Lung (tissue), 12 donors: ENCODE measurements around the gene SPTB. TPM values are rescaled to one million over a fixed set of nuclear protein-coding genes. Genes with fewer than 3 reads are reported as not detected.

Experiments
- ATAC-seq: fragments of 200-7000 bp; cut with Tn5 transposase; one replicate; pipeline ENCODE4 v1.9.1; 2020; ENCODE audit warnings: moderate number of reproducible peaks; ENCODE audit not compliant: insufficient read depth, low FRiP score
- DNase-seq, 3 donors: peaks; one replicate each; pipeline ENCODE4 v3.0.0-alpha.2; 2013 to 2017
- H3K27ac ChIP-seq, 2 donors: one replicate each; pipeline ENCODE4 v1.5.1; 2013; ENCODE audit warnings: mild to moderate bottlenecking in 2 of 2, moderate library complexity in 2 of 2, control low read depth in 1 of 2, inconsistent platforms in 1 of 2, low read depth in 1 of 2, low read length in 1 of 2
- H3K27me3 ChIP-seq, 3 donors: one replicate each; pipeline ENCODE4 v1.5.1; 2013; ENCODE audit warnings: low read length in 2 of 3; ENCODE audit not compliant: control insufficient read depth in 3 of 3, insufficient read depth in 3 of 3
- H3K36me3 ChIP-seq, 4 donors: one replicate each; pipeline ENCODE4 v1.5.1; 2013; ENCODE audit warnings: low read length in 4 of 4, mild to moderate bottlenecking in 1 of 4, moderate library complexity in 1 of 4; ENCODE audit not compliant: control insufficient read depth in 4 of 4, insufficient read depth in 4 of 4
- H3K4me1 ChIP-seq, 5 donors: one replicate each; pipeline ENCODE4 v1.5.1; 2013; ENCODE audit warnings: low read length in 5 of 5, mild to moderate bottlenecking in 2 of 5, moderate library complexity in 1 of 5; ENCODE audit not compliant: control insufficient read depth in 5 of 5, insufficient read depth in 5 of 5
- H3K4me3 ChIP-seq: one replicate; pipeline ENCODE4 v1.5.1; 2013; ENCODE audit warnings: mild to moderate bottlenecking, control low read depth, moderate library complexity
- H3K9ac ChIP-seq, 2 donors: one replicate each; pipeline ENCODE4 v1.5.1; 2013; ENCODE audit warnings: low read length in 2 of 2, control low read depth in 1 of 2; ENCODE audit not compliant: insufficient read depth in 1 of 2
- H3K9me3 ChIP-seq, 4 donors: one replicate each; pipeline ENCODE4 v1.5.1; 2013; ENCODE audit warnings: low read length in 3 of 4, mild to moderate bottlenecking in 1 of 4, moderate library complexity in 1 of 4; ENCODE audit not compliant: control insufficient read depth in 4 of 4, insufficient read depth in 3 of 4
- WGBS, 2 donors: extraction: QIAGEN DNeasy Blood & Tissue Kit; methylation state at CpG; one replicate each; pipeline ENCODE4 v1.1.7; 2013; 5-methylcytosine and 5-hydroxymethylcytosine counted together
- polyA plus RNA-seq, 2 donors: library from polyadenylated mRNA; stranded (reverse); fragments of 200-250 nt; gene quantifications; one replicate each; pipeline ENCODE4 v1.2.1, GENCODE V29; 2013
- total RNA-seq, 2 donors: library from RNA; depleted of rRNA in 1 of 2; stranded (reverse); fragments of >200 nt in 1 of 2; gene quantifications; one replicate each; pipeline ENCODE4 v1.2.1, GENCODE V29; 2014 to 2021
- TF ChIP-seq, protein P1 (sequence below): IDR thresholded peaks from 2 replicates; pipeline ENCODE4 v1.5.1; 2012; ENCODE audit warnings: mild to moderate bottlenecking; ENCODE audit errors: control extremely low read depth, extremely low read depth
- donor health status: control.
- donor health status: control.
- donor health status: Bipolar disorder and iron deficiency.
- donor health status: healthy.
- donor health status: DM: yes; HTN: yes; CAD: no.

SPTB gene
- total and polyA plus RNA-seq, 4 donors, result 1.2 to 11.5 (median 2.1) TPM

DNA sequence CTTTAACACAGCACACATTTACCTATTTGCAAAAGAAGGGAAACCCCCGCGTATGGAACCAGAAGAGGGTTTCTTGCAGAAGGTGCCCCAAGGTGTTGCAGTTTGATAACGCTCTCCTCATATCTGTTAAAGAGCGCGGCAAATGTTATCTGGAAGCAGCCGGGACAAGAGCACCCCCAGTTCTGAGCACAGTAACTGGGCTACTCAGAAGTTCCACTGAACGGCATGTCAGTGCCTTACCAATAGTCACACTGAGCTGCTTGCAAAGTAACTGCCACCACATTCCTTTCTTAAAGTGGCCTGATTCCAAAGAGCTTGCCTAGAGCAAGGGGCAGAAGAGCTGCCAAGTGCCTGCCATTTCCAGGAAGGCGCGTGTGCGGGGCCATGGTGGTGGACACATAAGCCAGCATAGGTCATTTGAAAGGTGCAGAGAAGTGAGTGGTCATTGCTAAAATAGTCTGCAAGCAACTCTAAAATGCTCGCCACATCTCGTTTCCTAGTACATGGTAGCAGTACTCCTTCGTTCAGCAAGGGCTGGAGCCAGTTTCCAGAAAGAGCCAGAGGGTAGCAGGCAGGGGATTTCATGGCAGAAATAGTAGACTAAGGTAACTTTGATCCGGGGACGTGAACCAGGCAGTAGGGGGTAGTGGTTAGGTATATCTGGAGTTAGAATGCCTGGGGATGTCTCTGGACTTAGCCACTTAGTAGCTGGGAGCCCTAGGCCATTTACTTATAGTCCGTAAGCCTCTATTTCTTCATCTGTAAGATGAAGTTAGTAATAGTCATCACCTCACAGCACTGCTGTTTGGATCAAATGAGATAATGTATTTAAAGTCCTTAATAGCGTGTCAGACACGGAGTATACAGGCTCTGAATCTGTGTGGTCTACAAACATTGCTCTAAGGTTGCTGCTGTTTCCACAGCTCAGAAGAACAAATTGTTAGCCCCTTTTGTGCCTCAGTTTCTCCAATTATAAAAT is 37.6 kb downstream of the SPTB start:
- Histone ChIP-seq H3K4me1 (peaks cover 0 to 14% (median 0%) of the 10 kb centered on the region in 5 donors), H3K27ac (peak overlapping the region in 1 of 2 donors; percentile 86), H3K9ac (no peak overlapping the region), H3K4me3 (no peak overlapping the region), H3K36me3 (no peaks in the 10 kb centered on the region), H3K9me3 (no peaks in the 10 kb centered on the region), H3K27me3 (peaks cover 2 to 28% (median 15%) of the 10 kb centered on the region in 3 donors)
- TF ChIP-seq, protein P1, sequence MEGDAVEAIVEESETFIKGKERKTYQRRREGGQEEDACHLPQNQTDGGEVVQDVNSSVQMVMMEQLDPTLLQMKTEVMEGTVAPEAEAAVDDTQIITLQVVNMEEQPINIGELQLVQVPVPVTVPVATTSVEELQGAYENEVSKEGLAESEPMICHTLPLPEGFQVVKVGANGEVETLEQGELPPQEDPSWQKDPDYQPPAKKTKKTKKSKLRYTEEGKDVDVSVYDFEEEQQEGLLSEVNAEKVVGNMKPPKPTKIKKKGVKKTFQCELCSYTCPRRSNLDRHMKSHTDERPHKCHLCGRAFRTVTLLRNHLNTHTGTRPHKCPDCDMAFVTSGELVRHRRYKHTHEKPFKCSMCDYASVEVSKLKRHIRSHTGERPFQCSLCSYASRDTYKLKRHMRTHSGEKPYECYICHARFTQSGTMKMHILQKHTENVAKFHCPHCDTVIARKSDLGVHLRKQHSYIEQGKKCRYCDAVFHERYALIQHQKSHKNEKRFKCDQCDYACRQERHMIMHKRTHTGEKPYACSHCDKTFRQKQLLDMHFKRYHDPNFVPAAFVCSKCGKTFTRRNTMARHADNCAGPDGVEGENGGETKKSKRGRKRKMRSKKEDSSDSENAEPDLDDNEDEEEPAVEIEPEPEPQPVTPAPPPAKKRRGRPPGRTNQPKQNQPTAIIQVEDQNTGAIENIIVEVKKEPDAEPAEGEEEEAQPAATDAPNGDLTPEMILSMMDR, result no peak
- peak in 2 of 3 donors; percentile 24 to 29 for DNase-seq
- no peak for ATAC-seq
- WGBS, 2 donors, result 63 to 75% methylated on average over 18 of the region's 18 CpGs

DNA sequence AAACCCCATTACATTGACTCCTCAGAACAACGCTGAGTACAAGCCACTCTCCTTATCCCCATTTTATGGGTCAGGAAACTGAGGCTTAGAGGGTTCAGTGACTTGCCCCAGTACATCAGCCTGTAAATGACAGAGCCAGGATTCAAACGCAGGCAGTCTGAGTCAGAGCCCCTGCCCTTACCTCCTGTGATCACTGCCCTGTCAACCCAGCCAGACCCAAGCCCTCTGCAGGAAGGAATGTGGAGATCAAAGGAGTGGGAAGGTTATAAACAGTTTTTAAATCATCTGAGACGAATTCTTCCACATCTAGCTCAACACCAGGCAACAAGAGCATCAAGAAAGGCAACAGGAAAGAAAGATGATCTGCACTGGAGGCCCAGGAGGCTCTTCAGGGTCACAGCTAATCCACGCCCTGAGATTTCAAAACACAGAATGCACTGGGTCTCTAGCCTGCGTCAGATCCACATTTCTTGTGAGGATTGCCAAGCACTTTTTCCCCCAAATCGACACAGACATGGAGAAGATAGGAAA is 38.5 kb downstream of the SPTB start:
- DNase-seq (peak; percentile 29), ATAC-seq (no peak)
- no peak overlapping the region for H3K4me3 ChIP-seq
- TF ChIP-seq, protein P1, result no peak
- peak overlapping the region in 1 of 2 donors; percentile 86 for H3K27ac ChIP-seq
- H3K27me3 ChIP-seq, result peaks cover 2 to 24% (median 11%) of the 10 kb centered on the region in 3 donors
- no peaks in the 10 kb centered on the region for H3K9me3 ChIP-seq
- WGBS, 2 donors, result 43 to 50% methylated on average over 6 of the region's 6 CpGs
- peaks cover 0 to 12% (median 0%) of the 10 kb centered on the region in 5 donors for H3K4me1 ChIP-seq
- H3K36me3 ChIP-seq, result no peaks in the 10 kb centered on the region
- no peak overlapping the region for H3K9ac ChIP-seq

DNA sequence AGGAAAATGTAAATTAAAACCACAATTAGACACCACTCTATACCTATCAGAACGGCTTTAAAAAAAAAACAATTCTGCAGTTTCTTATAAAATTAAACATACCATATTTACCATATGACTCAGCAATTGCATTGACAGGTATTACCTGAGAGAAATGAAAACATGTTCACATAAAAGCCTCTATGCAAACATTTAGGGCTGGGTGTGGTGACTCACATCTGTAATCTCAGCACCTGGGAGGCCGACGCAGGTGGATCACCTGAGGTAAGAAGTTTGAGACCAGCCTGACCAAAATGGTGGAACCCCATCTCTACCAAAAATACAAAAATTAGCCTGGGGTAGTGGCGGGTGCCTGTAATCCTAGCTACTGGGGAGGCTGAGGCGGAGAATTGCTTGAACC is 41.1 kb downstream of the SPTB start:
- Histone ChIP-seq H3K36me3 (no peaks in the 10 kb centered on the region), H3K9me3 (peaks cover 0 to 2% (median 0%) of the 10 kb centered on the region in 4 donors), H3K27ac (no peak overlapping the region), H3K9ac (no peak overlapping the region), H3K4me3 (no peak overlapping the region), H3K27me3 (peaks cover 0 to 2% (median under 1%) of the 10 kb centered on the region in 3 donors), H3K4me1 (no peaks in the 10 kb centered on the region)
- TF ChIP-seq, protein P1, result no peak
- DNase-seq, result no peak
- 93 to 94% methylated on average over 4 to 5 of the region's 5 CpGs for WGBS, 2 donors
- no peak for ATAC-seq
